GM10248 (cell line): ENCODE results near the gene METTL1.

Source experiments
- CTCF ChIA-PET: fragments of 300-600 bp; sonication (Branson Sonifier 250); formaldehyde crosslinking; extraction: SDS; loops from one replicate; lab custom pipeline; 2021; ENCODE audit warnings: antibody characterized with exemption; lab: Yijun Ruan, JAX
- POLR2A ChIA-PET: fragments of 350-650 bp; sonication (Branson Sonifier 250); formaldehyde crosslinking; extraction: SDS; loops from one replicate; lab custom pipeline; 2020; ENCODE audit warnings: antibody characterized with exemption; lab: Yijun Ruan, JAX
- DNase-seq: peaks from one replicate; pipeline ENCODE4 v3.0.0; 2012; ENCODE audit errors: extremely low spot score
- CTCF ChIP-seq: IDR thresholded peaks from 2 replicates; pipeline ENCODE4 v1.5.1; 2012; ENCODE audit warnings: mild to moderate bottlenecking, low read depth; ENCODE audit errors: extremely low read depth, missing control alignments, control extremely low read depth

Gene METTL1

DNA sequence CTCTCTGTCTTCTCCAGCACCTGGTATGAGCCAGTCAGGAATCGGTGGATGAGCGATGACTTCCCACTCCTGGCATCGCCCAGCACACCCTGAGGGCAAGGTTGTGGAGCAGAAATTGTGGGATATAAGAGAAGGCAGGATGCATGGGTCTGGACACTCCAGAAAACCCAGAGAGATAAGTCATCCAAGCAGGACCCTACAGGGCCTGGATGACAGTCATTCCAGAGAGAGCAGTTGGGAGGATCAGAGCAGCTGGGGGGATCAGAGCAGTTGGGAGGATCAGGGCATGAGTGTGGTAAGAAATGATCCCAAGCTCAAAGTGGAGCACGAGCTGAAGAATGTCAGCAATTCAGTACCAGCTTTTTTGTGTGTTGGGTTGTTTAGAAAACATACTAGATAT is 37.3 kb downstream of the METTL1 start:
- no peak for DNase-seq
- POLR2A ChIA-PET: no interaction called here
- no peak for TF ChIP-seq CTCF
- CTCF ChIA-PET: interaction anchor here (0.9 to 3.4 kb wide), 6 partner anchors 8 to 151 kb away, joined by 3 to 12 read pairs (median 4); partner anchors contain the start of genes CDK4, OS9 and TSPAN31

GRCh38 chr12:57733928-57734327 is 38.0 kb downstream of the METTL1 start:
- POLR2A ChIA-PET: no interaction called here
- DNase-seq: no peak
- no peak for TF ChIP-seq CTCF
- CTCF ChIA-PET: interaction anchor here (1.1 to 2.2 kb wide), 3 partner anchors 7 to 150 kb away, joined by 3 to 5 read pairs (median 3); partner anchors contain the start of gene CDK4

- DNase-seq: no peak
- POLR2A ChIA-PET: no interaction called here
- no peak for TF ChIP-seq CTCF
- CTCF ChIA-PET: interaction anchor here (1.5 to 2.2 kb wide), 3 partner anchors 9 to 149 kb away, joined by 3 to 9 read pairs (median 5); no protein-coding TSS in a partner anchor
These were observed 38.9 kb downstream of the METTL1 start for GRCh38 chr12:57732726-57733593.

DNA sequence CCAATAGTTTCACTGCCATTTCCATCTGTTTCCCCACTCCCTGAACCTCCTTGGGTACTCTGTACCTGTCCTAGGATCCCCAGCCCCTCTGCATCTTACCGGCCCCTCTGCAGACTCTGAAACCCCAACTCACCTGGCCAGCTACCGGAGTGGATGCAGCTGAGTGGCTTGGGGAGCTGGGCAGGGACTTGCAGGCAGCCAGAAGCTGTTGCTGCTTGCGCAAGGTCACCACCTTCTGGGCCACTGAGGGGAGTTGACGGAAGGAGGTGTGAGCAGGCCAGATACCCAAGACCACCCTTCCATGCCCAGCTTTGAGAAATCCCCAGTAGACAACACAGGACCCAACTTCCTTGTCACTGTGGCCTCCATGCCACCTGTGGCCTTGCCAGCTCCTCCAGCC is 39.6 kb downstream of the METTL1 start:
- TF ChIP-seq CTCF: no peak
- POLR2A ChIA-PET: no interaction called here
- CTCF ChIA-PET: interaction anchor here (1.8 to 2.2 kb wide), 2 partner anchors 9 to 13 kb away, joined by 5 to 9 read pairs; no protein-coding TSS in a partner anchor
- no peak for DNase-seq

- CTCF ChIA-PET: interaction anchor here (1.8 to 2.2 kb wide), 2 partner anchors 10 to 12 kb away, joined by 5 to 9 read pairs; no protein-coding TSS in a partner anchor
- POLR2A ChIA-PET: no interaction called here
- no peak for DNase-seq
- TF ChIP-seq CTCF: no peak
These were observed 40.4 kb downstream of the METTL1 start for GRCh38 chr12:57731411-57732080.

DNA sequence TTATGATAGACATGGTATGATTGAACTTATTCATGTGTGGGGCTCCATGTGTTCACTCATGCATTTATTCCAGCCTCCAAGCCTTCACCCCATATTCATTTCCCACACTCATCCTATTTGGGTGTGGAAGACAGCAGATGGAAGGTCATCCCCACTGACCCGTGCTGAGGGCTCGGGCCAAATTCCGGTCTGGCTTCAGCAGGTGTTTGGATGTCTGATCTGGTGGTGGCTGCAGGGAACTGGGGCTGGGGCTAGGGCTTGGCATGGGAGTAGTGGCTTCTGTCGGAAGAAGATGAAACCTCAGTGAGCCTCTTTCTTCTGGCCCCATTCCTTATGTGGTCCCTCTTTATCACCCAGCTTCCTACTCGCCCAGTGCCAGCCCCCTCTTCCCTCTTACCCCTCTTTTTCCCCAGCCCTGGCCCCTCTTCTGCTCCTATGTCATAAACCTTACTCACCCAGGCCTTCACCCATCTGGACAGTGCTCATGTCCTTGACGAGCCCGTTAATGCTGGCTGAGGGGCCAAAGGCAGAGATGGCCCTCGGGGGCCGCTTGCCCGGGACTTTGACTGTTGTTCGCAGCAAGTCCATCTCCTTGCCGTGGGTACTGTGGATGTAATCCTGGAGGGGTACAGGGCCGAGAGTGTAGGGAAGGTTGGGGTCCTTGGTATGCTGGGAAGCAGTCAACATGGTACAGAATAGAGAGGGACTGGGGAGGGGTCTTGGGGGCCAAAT is 41.4 kb downstream of the METTL1 start:
- no peak for TF ChIP-seq CTCF
- POLR2A ChIA-PET: no interaction called here
- CTCF ChIA-PET: interaction anchor here (1.2 to 2.2 kb wide), 2 partner anchors 11 to 28 kb away, joined by 3 to 9 read pairs; no protein-coding TSS in a partner anchor
- no peak for DNase-seq
